OCI-LY7 (cell line): Measurements from ENCODE around the gene OLFM2.

Source experiments
- CTCF ChIP-seq: fragments of 200-600 bp; sonication (generic); conservative IDR thresholded peaks from 2 replicates; pipeline ENCODE4 v1.5.1; 2014; ENCODE audit warnings: mild to moderate bottlenecking, antibody characterized with exemption, low read length, moderate library complexity, mixed read lengths
- EZH2phosphoT487 ChIP-seq: fragments of 200-600 bp; sonication (generic); IDR thresholded peaks from 2 replicates; pipeline ENCODE4 v1.6.1; 2018; ENCODE audit warnings: low read depth, borderline replicate concordance, mild to moderate bottlenecking, mixed run types, antibody characterized with exemption, low read length, moderate library complexity, mixed read lengths

- no peak for TF ChIP-seq EZH2phosphoT487
- TF ChIP-seq CTCF = no peak
Measured at GRCh38 chr19:9808855-9809824, 127.2 kb downstream of the OLFM2 start.
